Testis (tissue), 2 donors: ENCODE measurements around the gene FOLR3.

Source experiments
- CTCF ChIP-seq, 3 experiments: fragments of 450-650 bp in 2 of 3; fragments of 200-600 bp in 1 of 3; sonication (generic) in 1 of 3; IDR thresholded peaks; one replicate each; pipeline ENCODE4 v1.5.1; 2016 to 2019; ENCODE audit warnings: antibody characterized with exemption in 3 of 3, mild to moderate bottlenecking in 2 of 3, moderate library complexity in 1 of 3
- POLR2A ChIP-seq: fragments of 450-650 bp; IDR thresholded peaks from one replicate; pipeline ENCODE4 v1.6.1; 2017; ENCODE audit warnings: antibody characterized with exemption, mild to moderate bottlenecking, moderate library complexity

- TF ChIP-seq CTCF (IDR thresholded peaks at IDR 0.05) (no peak), POLR2A (no peak)
These were observed 12.3 kb upstream of the FOLR3 start for GRCh38 chr11:72123117-72123653.
